Type B pancreatic cell (in vitro differentiated cells): ENCODE data around the gene CHST15. TPM values are rescaled to one million over a fixed set of nuclear protein-coding genes. Genes with fewer than 3 reads are reported as not detected.

Experiments used
- DNase-seq: peaks from one replicate; pipeline ENCODE4 v3.0.0; 2021; ENCODE audit warnings: mixed read lengths; ENCODE audit not compliant: unreplicated experiment; ENCODE audit errors: extremely low spot score
- H3K27ac Mint-ChIP-seq: 2 replicates; pipeline ENCODE4 v1.8.0; 2021; ENCODE audit warnings: mild to moderate bottlenecking, mixed read lengths
- H3K27me3 Mint-ChIP-seq: 2 replicates; pipeline ENCODE4 v1.8.0; 2021; ENCODE audit warnings: mixed read lengths
- H3K36me3 Mint-ChIP-seq: 2 replicates; pipeline ENCODE4 v1.8.0; 2021; ENCODE audit warnings: mixed read lengths
- H3K4me1 Mint-ChIP-seq: one replicate; pipeline ENCODE4 v1.8.0; 2021; ENCODE audit warnings: mixed read lengths; ENCODE audit not compliant: unreplicated experiment
- H3K4me3 Mint-ChIP-seq: 2 replicates; pipeline ENCODE4 v1.8.0; 2021; ENCODE audit warnings: mild to moderate bottlenecking, mixed read lengths
- H3K9me3 Mint-ChIP-seq: 2 replicates; pipeline ENCODE4 v1.8.0; 2021; ENCODE audit warnings: mixed read lengths
- CTCF ChIP-seq: fragments of 200-600 bp; sonication (generic); conservative IDR thresholded peaks from 2 replicates; pipeline ENCODE4 v1.5.0; 2021; ENCODE audit warnings: antibody characterized with exemption, mild to moderate bottlenecking
- total RNA-seq: library from RNA; stranded (reverse); gene quantifications from 2 replicates; pipeline ENCODE4 v1.2.1, GENCODE V29; 2021; ENCODE audit warnings: low replicate concordance

The CHST15 gene
- total RNA-seq, 1 donor from 2014 or later, result 22.9 TPM

GRCh38 chr10:124005091-124005490 is 88.3 kb downstream of the CHST15 start:
- TF ChIP-seq CTCF, result no peak
- no peak for DNase-seq
- H3K27ac Mint-ChIP-seq, result no peak overlapping the region

GRCh38 chr10:124004663-124005004 is 88.8 kb downstream of the CHST15 start:
- TF ChIP-seq CTCF, result no peak
- H3K4me3 Mint-ChIP-seq, result no peak overlapping the region
- H3K4me1 Mint-ChIP-seq, result peaks cover 10% of the 10 kb centered on the region
- H3K9me3 Mint-ChIP-seq, result no peaks in the 10 kb centered on the region
- peaks cover 3% of the 10 kb centered on the region for H3K27me3 Mint-ChIP-seq
- H3K27ac Mint-ChIP-seq, result no peak overlapping the region
- peaks cover 16% of the 10 kb centered on the region for H3K36me3 Mint-ChIP-seq
- no peak for DNase-seq

More at GRCh38 chr10:124005091-124005490, 88.3 kb downstream of the CHST15 start:
- Mint-ChIP-seq H3K27me3 (peaks cover 3% of the 10 kb centered on the region), H3K9me3 (no peaks in the 10 kb centered on the region), H3K36me3 (peaks cover 16% of the 10 kb centered on the region), H3K4me3 (no peak overlapping the region), H3K4me1 (peaks cover 10% of the 10 kb centered on the region)

GRCh38 chr10:124003871-124004662 is 89.3 kb downstream of the CHST15 start:
- Mint-ChIP-seq H3K36me3 (peaks cover 10% of the 10 kb centered on the region), H3K4me3 (no peak overlapping the region), H3K9me3 (no peaks in the 10 kb centered on the region), H3K27me3 (peaks cover 3% of the 10 kb centered on the region), H3K4me1 (peaks cover 7% of the 10 kb centered on the region), H3K27ac (no peak overlapping the region)
- DNase-seq, result peak; percentile 51
- TF ChIP-seq CTCF, result no peak

GRCh38 chr10:124003481-124003870 is 89.9 kb downstream of the CHST15 start:
- TF ChIP-seq CTCF, result no peak
- no peak overlapping the region for H3K27ac Mint-ChIP-seq
- H3K4me3 Mint-ChIP-seq, result no peak overlapping the region
- no peaks in the 10 kb centered on the region for H3K9me3 Mint-ChIP-seq
- DNase-seq, result no peak
- peaks cover 6% of the 10 kb centered on the region for H3K4me1 Mint-ChIP-seq
- peaks cover 3% of the 10 kb centered on the region for H3K27me3 Mint-ChIP-seq
- H3K36me3 Mint-ChIP-seq, result peaks cover 7% of the 10 kb centered on the region

GRCh38 chr10:124003070-124003419 is 90.4 kb downstream of the CHST15 start:
- peaks cover 6% of the 10 kb centered on the region for H3K4me1 Mint-ChIP-seq
- no peaks in the 10 kb centered on the region for H3K9me3 Mint-ChIP-seq
- peaks cover 3% of the 10 kb centered on the region for H3K27me3 Mint-ChIP-seq
- TF ChIP-seq CTCF, result no peak
- H3K36me3 Mint-ChIP-seq, result peaks cover 7% of the 10 kb centered on the region
- DNase-seq, result peak; percentile 53
- H3K27ac Mint-ChIP-seq, result no peak overlapping the region
- H3K4me3 Mint-ChIP-seq, result no peak overlapping the region
